HG03066 (cell line): ENCODE results near the gene DIP2C.
"Not testable (repeated sequence)": the region's sequence is repeated elsewhere in the genome, so short reads cannot be mapped to it uniquely, and the experiment has no call there.

Experiments
- ATAC-seq: cut with Tn5 transposase; IDR thresholded peaks from one replicate; pipeline ENCODE4 v1.9.1; 2021; ENCODE audit warnings: low read depth; ENCODE audit not compliant: unreplicated experiment

The DIP2C gene

DNA sequence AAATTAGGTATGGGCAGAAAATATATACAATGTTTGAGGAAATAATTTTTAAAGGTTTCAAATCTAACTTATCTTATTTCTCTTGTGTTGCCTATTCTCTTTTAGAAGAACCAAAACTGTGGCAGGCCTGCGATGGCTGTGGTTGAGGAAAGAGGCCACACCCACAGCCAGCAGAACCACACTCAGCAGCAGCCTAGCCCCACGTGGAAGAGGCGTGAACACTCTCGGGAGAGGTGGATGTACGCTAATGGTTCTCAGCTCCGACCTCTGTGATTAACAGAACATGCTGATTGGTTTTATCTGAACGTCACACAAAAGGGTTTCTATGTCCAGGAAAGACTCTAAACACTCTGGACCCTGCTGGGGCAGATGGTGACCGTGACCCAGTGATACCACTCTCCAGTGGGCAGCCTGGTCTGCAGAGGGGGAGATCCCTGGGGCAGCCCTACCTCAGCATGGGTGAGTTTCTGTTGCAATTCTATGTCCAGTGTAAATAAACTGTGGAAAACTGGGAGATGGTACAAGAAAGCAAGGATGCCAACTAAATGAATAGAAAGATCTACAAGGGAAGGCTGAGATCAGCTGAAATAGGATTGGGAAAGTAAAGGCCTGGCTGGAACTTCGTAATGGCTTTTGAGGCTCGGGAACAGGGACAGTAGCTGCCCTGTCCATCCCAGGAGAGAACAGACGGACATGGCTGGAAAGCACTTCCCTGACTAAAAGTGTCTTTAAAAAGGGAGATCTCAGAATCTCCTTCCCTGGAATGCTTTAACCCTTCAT, 26.6 kb downstream of the DIP2C start:
- no peak for ATAC-seq

GRCh38 chr10:662223-662605, 27.3 kb downstream of the DIP2C start:
- no peak for ATAC-seq

DNA sequence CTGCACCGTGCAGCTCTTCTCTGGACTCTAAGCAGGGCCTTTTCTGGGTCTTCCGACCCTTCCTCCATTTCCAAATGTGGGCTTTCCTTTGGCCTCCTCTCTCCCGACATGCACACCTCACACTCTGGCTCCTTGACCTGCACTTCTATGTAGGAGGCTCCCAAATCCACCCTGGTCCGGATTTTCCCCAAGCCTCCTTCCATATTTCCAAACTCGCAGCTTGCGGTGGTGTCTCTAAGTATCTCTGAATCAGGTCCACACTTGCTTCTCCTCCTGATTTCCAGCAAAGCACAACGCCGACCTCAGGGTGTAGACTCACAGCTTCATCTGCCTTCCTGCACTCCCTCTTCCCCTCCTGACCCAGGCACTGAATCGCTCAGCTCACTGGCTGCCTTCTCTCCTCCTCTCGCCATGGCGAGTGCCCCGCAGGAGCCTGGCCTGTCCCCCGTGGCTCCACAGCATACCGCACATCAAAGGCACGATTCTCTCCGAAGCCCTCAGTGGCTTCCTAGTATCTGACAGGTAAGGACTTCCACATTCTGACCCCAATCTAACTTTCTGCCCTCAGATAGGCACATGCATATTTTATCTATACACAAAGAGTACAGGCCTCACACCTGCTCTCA, 27.8 kb downstream of the DIP2C start:
- ATAC-seq: no peak

DNA sequence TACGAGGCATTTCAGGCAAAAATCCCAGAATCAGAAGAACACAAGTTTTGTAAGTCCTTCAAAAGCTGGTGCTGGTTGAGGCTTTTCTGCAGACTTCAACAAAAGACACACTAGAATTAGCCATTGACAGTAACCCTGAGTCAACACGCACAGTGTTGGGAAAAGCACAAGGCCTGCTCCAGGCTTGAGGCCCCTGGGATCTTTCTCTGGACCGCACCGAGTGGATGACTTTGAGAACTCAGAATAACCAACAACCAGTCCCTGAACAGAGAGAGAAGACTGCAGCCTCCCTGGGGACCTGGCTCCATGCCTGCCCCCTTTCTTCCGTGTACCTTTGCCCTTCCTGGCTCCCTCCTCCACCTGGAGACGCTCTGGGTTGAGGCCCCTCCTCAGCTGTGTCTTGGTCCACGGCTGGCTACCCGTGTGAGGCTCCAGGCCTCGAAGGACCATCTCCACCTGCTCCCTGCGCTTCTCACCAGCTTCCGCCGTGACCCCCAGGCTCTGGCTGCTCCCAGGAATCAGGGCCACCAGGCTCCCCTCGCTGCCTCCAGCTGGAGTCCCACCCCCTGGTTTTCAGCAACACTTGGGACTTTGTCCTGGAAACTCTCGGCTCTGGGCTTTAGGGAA, 28.4 kb downstream of the DIP2C start:
- no peak for ATAC-seq

GRCh38 chr10:660413-660969, 29.0 kb downstream of the DIP2C start:
- no peak for ATAC-seq

- no peak for ATAC-seq
Measured at GRCh38 chr10:659688-660141, 29.8 kb downstream of the DIP2C start.

DNA sequence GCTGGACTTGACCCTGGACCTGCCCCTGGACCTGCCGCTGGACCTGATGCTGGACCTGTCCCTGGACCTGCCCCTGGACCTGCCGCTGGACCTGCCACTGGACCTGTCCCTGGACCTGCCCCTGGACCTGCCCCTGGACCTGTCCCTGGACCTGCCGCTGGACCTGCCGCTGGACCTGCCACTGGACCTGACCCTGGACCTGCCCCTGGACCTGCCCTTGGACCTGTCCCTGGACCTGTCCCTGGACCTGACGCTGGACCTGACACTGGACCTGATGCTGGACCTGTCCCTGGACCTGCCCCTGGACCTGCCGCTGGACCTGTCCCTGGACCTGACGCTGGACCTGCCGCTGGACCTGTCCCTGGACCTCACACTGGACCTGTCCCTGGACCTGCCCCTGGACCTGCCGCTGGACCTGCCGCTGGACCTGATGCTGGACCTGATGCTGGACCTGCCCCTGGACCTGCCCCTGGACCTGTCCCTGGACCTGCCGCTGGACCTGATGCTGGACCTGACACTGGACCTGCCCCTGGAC, 31.6 kb downstream of the DIP2C start:
- not testable (repeated sequence) for ATAC-seq

DNA sequence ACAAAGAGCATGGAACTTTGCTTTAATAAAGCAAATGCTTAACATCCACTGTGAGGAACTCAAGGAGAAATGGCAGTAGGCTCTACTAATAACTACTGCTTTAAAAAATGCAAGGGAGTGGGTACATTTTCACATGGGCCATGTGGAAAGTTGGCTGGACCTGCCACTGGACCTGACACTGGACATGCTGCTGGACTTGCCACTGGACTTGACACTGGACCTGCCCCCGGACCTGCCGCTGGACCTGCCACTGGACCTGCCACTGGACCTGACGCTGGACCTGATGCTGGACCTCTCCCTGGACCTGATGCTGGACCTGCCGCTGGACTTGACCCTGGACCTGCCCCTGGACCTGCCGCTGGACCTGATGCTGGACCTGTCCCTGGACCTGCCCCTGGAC, 32.6 kb downstream of the DIP2C start:
- ATAC-seq: no peak

- no peak for ATAC-seq
Measured at GRCh38 chr10:655184-655583, 34.3 kb downstream of the DIP2C start.

- no peak for ATAC-seq
Measured at GRCh38 chr10:654647-654996, 34.8 kb downstream of the DIP2C start.

DNA sequence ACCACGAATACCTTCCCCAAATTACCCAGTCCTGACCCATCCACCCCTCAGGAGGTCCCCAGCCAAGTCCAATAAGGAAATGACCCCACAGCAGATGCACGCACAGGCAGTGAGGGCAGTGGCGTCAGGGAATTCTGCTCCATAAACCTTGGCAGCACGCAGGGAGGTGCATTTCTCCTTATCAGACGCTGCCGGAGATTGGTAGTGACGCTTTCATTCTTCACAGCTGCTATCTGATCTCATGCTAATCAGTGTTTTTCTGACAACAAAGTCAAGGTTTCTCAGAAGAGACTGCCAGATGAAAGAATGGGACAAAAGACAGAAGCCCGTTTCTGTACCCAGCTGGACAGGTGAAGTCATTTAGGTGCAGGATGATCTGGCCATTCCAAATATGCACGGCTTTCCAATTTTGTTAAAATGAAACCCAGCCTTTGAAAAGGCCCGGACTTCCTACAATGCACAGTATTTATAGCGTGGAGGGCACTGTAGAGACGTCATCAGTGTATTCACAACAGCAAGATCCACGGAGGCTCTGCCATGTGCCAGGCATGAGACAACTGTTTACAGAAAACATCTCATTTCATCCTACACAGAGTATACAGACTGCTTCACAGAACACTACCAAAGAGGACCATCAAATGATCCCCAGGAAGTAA, 35.3 kb downstream of the DIP2C start:
- no peak for ATAC-seq

GRCh38 chr10:652832-653459, 36.5 kb downstream of the DIP2C start:
- not testable (repeated sequence) for ATAC-seq

- ATAC-seq: no peak
Measured at GRCh38 chr10:652233-652632, 37.2 kb downstream of the DIP2C start.

- ATAC-seq: no peak
Measured at GRCh38 chr10:651692-652091, 37.8 kb downstream of the DIP2C start.

- no peak for ATAC-seq
Measured at GRCh38 chr10:650886-651615, 38.4 kb downstream of the DIP2C start.

DNA sequence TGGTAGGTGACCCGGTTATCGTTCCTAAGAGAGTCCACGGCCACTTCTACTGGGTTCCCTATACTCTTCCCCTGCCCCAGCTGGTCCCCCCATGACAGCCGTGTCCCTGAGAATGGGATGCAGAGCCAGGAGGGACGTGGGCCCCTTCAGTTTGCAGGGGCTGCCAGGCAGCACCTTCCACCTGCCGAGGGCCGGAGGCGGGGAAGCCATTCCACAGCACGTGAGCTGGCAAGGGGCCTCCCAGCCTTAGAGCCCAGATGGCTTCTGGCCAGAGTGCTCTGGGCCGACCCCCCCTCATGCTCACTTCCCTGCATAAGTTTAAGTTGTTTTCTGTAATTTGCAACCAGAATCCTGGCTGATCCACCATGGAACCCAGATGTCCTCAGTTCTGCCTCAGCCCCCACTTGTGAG, 39.0 kb downstream of the DIP2C start:
- ATAC-seq: no peak

DNA sequence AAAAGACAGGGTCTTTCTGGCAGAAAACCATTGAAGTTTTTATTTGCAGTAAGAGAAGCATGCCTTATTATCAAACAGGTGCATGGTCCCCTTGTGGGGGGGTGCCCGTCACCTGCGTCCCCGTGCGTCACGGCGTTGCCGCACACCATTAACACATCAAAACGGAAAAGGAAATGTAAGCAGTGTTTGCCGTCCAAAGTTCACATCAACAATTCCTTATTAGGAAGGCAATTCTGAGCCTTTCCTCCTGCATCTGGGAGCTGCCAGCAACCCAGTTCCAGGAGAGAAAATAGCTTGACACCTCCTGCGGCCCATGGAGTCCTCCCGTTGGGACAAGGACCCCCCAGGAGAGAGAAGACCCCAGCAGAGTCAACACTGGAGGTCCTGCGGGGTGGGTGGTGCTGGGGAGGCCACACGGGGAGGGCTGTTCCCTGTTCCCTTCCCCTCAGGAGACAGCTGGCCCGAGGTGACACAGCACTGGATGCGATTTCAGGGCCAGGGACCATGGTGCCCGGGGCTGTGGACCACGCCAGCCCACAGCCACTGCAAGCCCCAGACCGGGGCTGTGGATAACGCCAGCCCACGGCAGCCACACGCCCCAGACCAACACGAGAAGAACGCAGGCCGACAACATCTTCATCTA, 39.5 kb downstream of the DIP2C start:
- ATAC-seq: no peak

DNA sequence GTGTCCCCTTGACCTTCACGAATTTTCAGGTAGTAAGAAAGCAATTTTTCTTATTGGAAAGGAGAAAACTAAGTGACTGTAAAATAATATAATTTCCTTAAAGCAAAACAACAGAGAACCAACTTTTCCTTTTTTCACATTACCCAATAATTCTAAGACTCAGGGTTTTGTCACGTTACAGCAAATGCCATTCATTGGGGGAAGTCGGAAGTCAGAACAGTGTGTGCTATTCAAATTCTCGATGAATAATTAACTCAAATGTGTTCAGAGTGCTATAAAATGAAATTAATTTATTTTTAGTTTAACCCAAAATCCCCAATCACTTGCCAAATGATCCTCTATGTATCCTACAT, 40.0 kb downstream of the DIP2C start:
- no peak for ATAC-seq

- ATAC-seq: not testable (repeated sequence)
Measured at GRCh38 chr10:647019-647418, 42.4 kb downstream of the DIP2C start.
